HG02759 (cell line): Measurements from ENCODE around the gene FBXO22.

Experiments
- ATAC-seq: cut with Tn5 transposase; IDR thresholded peaks from one replicate; pipeline ENCODE4 v1.9.1; 2021; ENCODE audit warnings: mild to moderate bottlenecking, moderate library complexity; ENCODE audit not compliant: unreplicated experiment

The FBXO22 gene

GRCh38 chr15:75918135-75918534, 14.5 kb downstream of the FBXO22 start:
- ATAC-seq: no peak

GRCh38 chr15:75920079-75920478, 16.4 kb downstream of the FBXO22 start:
- no peak for ATAC-seq

GRCh38 chr15:75921732-75922703, 18.3 kb downstream of the FBXO22 start:
- ATAC-seq: no peak

GRCh38 chr15:75923756-75924155, 20.1 kb downstream of the FBXO22 start:
- no peak for ATAC-seq

GRCh38 chr15:75924576-75924975, 20.9 kb downstream of the FBXO22 start:
- no peak for ATAC-seq

GRCh38 chr15:75925440-75925839, 21.8 kb downstream of the FBXO22 start:
- ATAC-seq: no peak

- ATAC-seq: no peak
Measured at GRCh38 chr15:75926931-75927330, 23.3 kb downstream of the FBXO22 start.

- no peak for ATAC-seq
Measured at GRCh38 chr15:75927601-75928000, 23.9 kb downstream of the FBXO22 start.

- no peak for ATAC-seq
Measured at GRCh38 chr15:75928680-75929608, 25.3 kb downstream of the FBXO22 start.

- ATAC-seq: no peak
Measured at GRCh38 chr15:75929799-75930565, 26.3 kb downstream of the FBXO22 start.

- no peak for ATAC-seq
Measured at GRCh38 chr15:75930866-75931265, 27.2 kb downstream of the FBXO22 start.

- no peak for ATAC-seq
Measured at GRCh38 chr15:75942464-75942863, 38.8 kb downstream of the FBXO22 start.

GRCh38 chr15:75943246-75943645, 39.6 kb downstream of the FBXO22 start:
- no peak for ATAC-seq

- ATAC-seq: no peak
Measured at GRCh38 chr15:75943713-75944215, 40.1 kb downstream of the FBXO22 start.

GRCh38 chr15:75945953-75946352, 42.3 kb downstream of the FBXO22 start:
- ATAC-seq: no peak

- ATAC-seq: no peak
Measured at GRCh38 chr15:75947092-75947491, 43.4 kb downstream of the FBXO22 start.

- no peak for ATAC-seq
Measured at GRCh38 chr15:75948761-75949296, 45.2 kb downstream of the FBXO22 start.

GRCh38 chr15:75952525-75952924, 48.8 kb downstream of the FBXO22 start:
- no peak for ATAC-seq

- no peak for ATAC-seq
Measured at GRCh38 chr15:75955720-75956119, 52.0 kb downstream of the FBXO22 start.

GRCh38 chr15:75961331-75961730, 57.7 kb downstream of the FBXO22 start:
- ATAC-seq: no peak
